Stromal cell of bone marrow (primary cell): ENCODE data around the gene PHYHD1.

Experiments used
- DNase-seq: peaks from one replicate; pipeline ENCODE4 v3.0.0-alpha.2; 2012; ENCODE audit warnings: low read depth

PHYHD1 gene

GRCh38 chr9:128972956-128973355 is 52.2 kb downstream of the PHYHD1 start:
- peak; percentile 19 for DNase-seq

DNA sequence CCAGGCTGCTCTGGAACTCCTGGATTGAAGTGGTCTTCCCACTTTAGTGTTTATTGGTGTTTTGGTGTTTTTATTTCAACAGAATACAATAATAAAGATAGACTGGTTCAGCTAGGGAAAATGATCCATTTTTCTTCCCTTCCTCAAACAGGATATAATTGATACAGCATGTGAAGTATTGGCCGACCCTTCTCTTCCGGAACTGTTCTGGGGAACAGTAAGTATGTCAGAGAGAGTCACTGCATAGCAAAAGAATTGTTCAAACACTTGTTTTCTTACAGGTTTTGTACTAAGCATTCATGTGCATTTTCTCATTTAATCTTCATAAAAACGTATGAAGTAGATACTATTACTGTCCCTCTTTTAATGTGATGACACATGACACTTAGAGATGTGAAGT is 58.3 kb downstream of the PHYHD1 start:
- DNase-seq = no peak

GRCh38 chr9:128983536-128983935 is 62.8 kb downstream of the PHYHD1 start:
- no peak for DNase-seq

- DNase-seq = no peak
Observed at GRCh38 chr9:128986671-128987070, 65.9 kb downstream of the PHYHD1 start.

DNA sequence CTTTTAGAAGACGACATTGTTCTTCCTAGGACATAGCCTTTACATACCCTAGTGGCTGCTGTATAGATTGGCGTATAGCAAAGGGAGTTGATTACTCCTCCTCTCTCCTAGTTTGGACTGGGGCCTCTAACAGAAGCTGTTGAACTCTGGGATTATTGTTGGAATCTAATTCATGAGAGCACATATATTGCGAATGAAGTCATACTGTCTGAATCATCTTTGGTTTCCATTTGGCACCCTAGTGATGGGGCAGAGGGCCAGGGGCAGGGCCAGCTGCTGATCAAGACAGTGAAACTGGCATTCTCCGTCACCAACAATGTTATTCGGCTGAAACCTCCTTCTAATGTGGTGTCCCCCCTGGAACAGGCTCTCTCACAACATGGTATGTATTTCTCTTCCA is 67.0 kb downstream of the PHYHD1 start:
- peak; percentile 85 for DNase-seq
